Hepatocyte (in vitro differentiated cells): ENCODE measurements around the gene GNG7. TPM values are rescaled to one million over a fixed set of nuclear protein-coding genes. Genes with fewer than 3 reads are reported as not detected.

Source experiments
- DNase-seq: peaks from one replicate; pipeline ENCODE4 v3.0.0-alpha.2; 2016; ENCODE audit warnings: low spot score
- H2AFZ ChIP-seq: fragments of 200-600 bp; sonication (generic); 2 replicates; pipeline ENCODE4 v1.6.0; 2016; ENCODE audit warnings: antibody characterized with exemption, mild to moderate bottlenecking
- H3K27ac ChIP-seq: fragments of 200-600 bp; sonication (generic); 2 replicates; pipeline ENCODE4 v1.5.1; 2016; ENCODE audit warnings: mild to moderate bottlenecking
- H3K27me3 ChIP-seq: fragments of 200-600 bp; sonication (generic); 2 replicates; pipeline ENCODE4 v1.6.1; 2016
- H3K36me3 ChIP-seq: fragments of 200-600 bp; sonication (generic); replicated peaks from 2 replicates; pipeline ENCODE4 v1.5.1; 2016; ENCODE audit warnings: low read depth; ENCODE audit not compliant: insufficient read depth
- H3K4me1 ChIP-seq: fragments of 200-600 bp; sonication (generic); 2 replicates; pipeline ENCODE4 v1.5.1; 2016; ENCODE audit warnings: mild to moderate bottlenecking, moderate library complexity; ENCODE audit not compliant: insufficient read depth
- H3K4me2 ChIP-seq: fragments of 200-600 bp; sonication (generic); 2 replicates; pipeline ENCODE4 v1.6.0; 2016
- H3K4me3 ChIP-seq: fragments of 200-600 bp; sonication (generic); 2 replicates; pipeline ENCODE4 v1.5.1; 2016; ENCODE audit warnings: mild to moderate bottlenecking
- H3K79me2 ChIP-seq: fragments of 200-600 bp; sonication (generic); 2 replicates; pipeline ENCODE4 v1.6.0; 2017; ENCODE audit warnings: mild to moderate bottlenecking
- H3K9me2 ChIP-seq: fragments of 200-600 bp; sonication (generic); replicated peaks from 2 replicates; pipeline ENCODE4 v1.6.0; 2017; ENCODE audit warnings: mild to moderate bottlenecking; ENCODE audit not compliant: insufficient read depth
- H3K9me3 ChIP-seq: fragments of 200-600 bp; sonication (generic); 2 replicates; pipeline ENCODE4 v1.5.1; 2016; ENCODE audit warnings: low read depth, mild to moderate bottlenecking
- H4K20me1 ChIP-seq: fragments of 200-600 bp; sonication (generic); 2 replicates; pipeline ENCODE4 v1.6.0; 2016; ENCODE audit warnings: mild to moderate bottlenecking; ENCODE audit not compliant: insufficient read depth, poor library complexity, severe bottlenecking
- CTCF ChIP-seq: fragments of 200-600 bp; sonication (generic); IDR thresholded peaks from 2 replicates; pipeline ENCODE4 v1.5.1; 2016; ENCODE audit warnings: antibody characterized with exemption, mild to moderate bottlenecking; ENCODE audit not compliant: poor library complexity
- EZH2 ChIP-seq: fragments of 200-600 bp; sonication (generic); IDR thresholded peaks from 2 replicates; pipeline ENCODE4 v1.6.1; 2016; ENCODE audit warnings: antibody characterized with exemption, mild to moderate bottlenecking, borderline replicate concordance
- EZH2phosphoT487 ChIP-seq: fragments of 200-600 bp; sonication (generic); IDR thresholded peaks from one replicate; pipeline ENCODE4 v1.6.1; 2018; ENCODE audit warnings: antibody characterized with exemption, mild to moderate bottlenecking, low read depth, moderate library complexity; ENCODE audit not compliant: unreplicated experiment, severe bottlenecking
- WGBS: methylation state at CpG from one replicate; pipeline ENCODE4 v1.1.6; 2016; ENCODE audit warnings: low lambda C conversion rate; ENCODE audit errors: missing lambda C conversion rate; 5-methylcytosine and 5-hydroxymethylcytosine counted together
- polyA plus RNA-seq: library from polyadenylated mRNA; unstranded; fragments of >200 nt; fragmentation: Nextera tagmentation; extraction: Ambion mirVana; gene quantifications from 2 replicates; pipeline ENCODE4 v1.2.1, GENCODE V29; 2016
- total RNA-seq: library from RNA; depleted of rRNA; stranded (reverse); fragments of >200 nt; gene quantifications from 2 replicates; pipeline ENCODE4 v1.2.3, GENCODE V29; 2014

The GNG7 gene
- total and polyA plus RNA-seq, 2 experiments from 2014 or later, result 1.2 to 1.9 TPM

- peaks cover 11% of the 10 kb centered on the region for H3K4me1 ChIP-seq
- no peaks in the 10 kb centered on the region for H3K9me3 ChIP-seq
- H3K27ac ChIP-seq, result peak overlapping the region; percentile 8
- DNase-seq, result peak; percentile 84
- H3K4me2 ChIP-seq, result peak overlapping the region; percentile 69
- WGBS, result 66% methylated on average over 45 of the region's 45 CpGs
- no peak overlapping the region for H2AFZ ChIP-seq
- no peak overlapping the region for H3K4me3 ChIP-seq
- H3K27me3 ChIP-seq, result no peaks in the 10 kb centered on the region
- H3K79me2 ChIP-seq, result no peaks in the 10 kb centered on the region
- no peaks in the 10 kb centered on the region for H4K20me1 ChIP-seq
- H3K36me3 ChIP-seq, result no peaks in the 10 kb centered on the region
- H3K9me2 ChIP-seq, result no peaks in the 10 kb centered on the region
- no peak for TF ChIP-seq EZH2
- no peak for TF ChIP-seq EZH2phosphoT487
- TF ChIP-seq CTCF, result no peak
Observed at GRCh38 chr19:2524840-2525723, 177.4 kb downstream of the GNG7 start.

DNA sequence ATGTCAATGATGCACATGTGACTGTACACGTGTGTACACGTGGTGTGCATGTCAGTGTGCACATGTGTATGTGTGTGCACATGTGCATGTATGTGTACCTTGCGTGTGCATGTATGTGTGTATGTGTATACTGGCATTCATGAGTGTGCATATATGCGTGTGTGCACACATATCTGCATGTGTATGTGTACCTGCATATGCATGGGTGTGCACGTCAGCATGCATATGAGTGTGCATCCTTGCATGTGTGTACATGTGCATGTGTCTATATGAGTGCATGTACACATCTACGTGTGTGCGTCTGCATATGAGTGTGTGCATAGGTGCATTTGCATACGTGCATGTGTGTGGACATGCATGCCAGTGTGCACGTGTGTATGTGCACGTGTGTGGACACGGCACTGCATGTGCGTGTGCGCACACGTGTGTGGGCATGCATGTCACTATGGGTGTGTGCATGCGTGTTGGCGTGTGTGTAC is 178.1 kb downstream of the GNG7 start:
- no peaks in the 10 kb centered on the region for H3K9me2 ChIP-seq
- H3K4me3 ChIP-seq, result no peak overlapping the region
- no peaks in the 10 kb centered on the region for H3K36me3 ChIP-seq
- H3K27ac ChIP-seq, result peak overlapping the region; percentile 68
- no peaks in the 10 kb centered on the region for H4K20me1 ChIP-seq
- no peaks in the 10 kb centered on the region for H3K27me3 ChIP-seq
- no peaks in the 10 kb centered on the region for H3K9me3 ChIP-seq
- DNase-seq, result no peak
- H3K4me2 ChIP-seq, result no peak overlapping the region
- peaks cover 7% of the 10 kb centered on the region for H3K4me1 ChIP-seq
- TF ChIP-seq EZH2phosphoT487 (no peak), EZH2 (no peak), CTCF (no peak)
- 96% methylated on average over 16 of the region's 16 CpGs for WGBS
- no peak overlapping the region for H2AFZ ChIP-seq
- no peaks in the 10 kb centered on the region for H3K79me2 ChIP-seq

DNA sequence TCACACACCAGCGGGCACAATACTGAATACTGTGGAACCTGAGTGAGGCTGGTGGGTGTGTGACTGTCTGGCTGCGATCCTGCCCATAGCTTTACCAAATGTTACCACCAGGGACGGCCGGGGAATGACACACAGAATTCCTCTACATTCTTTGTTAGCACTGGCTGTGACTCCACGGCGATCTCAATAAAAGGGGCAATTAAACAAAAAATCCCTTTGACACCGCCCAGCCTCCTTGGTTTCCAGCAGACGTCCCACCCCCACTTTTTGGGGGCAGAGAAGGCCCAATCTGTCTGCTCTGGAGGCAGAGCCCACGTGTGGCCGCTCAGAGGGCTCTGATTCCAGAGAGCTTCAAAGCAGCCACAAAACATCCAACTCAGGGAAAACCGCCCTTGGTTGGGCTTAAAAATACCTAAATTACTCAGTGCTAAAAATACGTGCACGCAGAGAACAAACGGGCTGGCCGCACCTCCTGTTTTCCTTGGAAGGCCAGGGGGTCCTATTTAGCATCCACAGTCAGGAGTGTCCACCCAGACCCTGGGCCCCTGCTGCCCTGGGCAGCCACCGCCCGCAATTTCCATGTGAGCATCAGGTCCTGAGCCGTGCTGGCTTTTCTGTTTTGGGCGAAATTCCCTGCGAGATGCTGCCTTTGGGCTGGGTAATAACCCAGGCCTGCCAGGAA is 178.7 kb downstream of the GNG7 start:
- H3K27me3 ChIP-seq, result no peaks in the 10 kb centered on the region
- no peaks in the 10 kb centered on the region for H3K9me3 ChIP-seq
- no peak overlapping the region for H3K4me3 ChIP-seq
- peaks cover 7% of the 10 kb centered on the region for H3K4me1 ChIP-seq
- H3K9me2 ChIP-seq, result no peaks in the 10 kb centered on the region
- H3K4me2 ChIP-seq, result no peak overlapping the region
- no peak for DNase-seq
- peak overlapping the region; percentile 68 for H3K27ac ChIP-seq
- no peak overlapping the region for H2AFZ ChIP-seq
- TF ChIP-seq CTCF, result peak; percentile 6
- TF ChIP-seq EZH2, result no peak
- TF ChIP-seq EZH2phosphoT487, result no peak
- no peaks in the 10 kb centered on the region for H3K79me2 ChIP-seq
- no peaks in the 10 kb centered on the region for H3K36me3 ChIP-seq
- no peaks in the 10 kb centered on the region for H4K20me1 ChIP-seq
- 56% methylated on average over 20 of the region's 20 CpGs for WGBS
